22Rv1 (cell line): ENCODE measurements around the gene RNF183.

ENCODE experiments used
- H3K27ac ChIP-seq: fragments of 450-650 bp; 2 replicates; pipeline ENCODE4 v1.5.1; 2017
- ZFX ChIP-seq: fragments of 450-650 bp; IDR thresholded peaks from 2 replicates; pipeline ENCODE4 v1.6.1; 2017; ENCODE audit warnings: antibody characterized with exemption, borderline replicate concordance
- TF ChIP-seq, protein P1 (sequence below): fragments of 450-650 bp; IDR thresholded peaks from 2 replicates; pipeline ENCODE4 v1.5.1; 2017; ENCODE audit warnings: mild to moderate bottlenecking

Gene RNF183

DNA sequence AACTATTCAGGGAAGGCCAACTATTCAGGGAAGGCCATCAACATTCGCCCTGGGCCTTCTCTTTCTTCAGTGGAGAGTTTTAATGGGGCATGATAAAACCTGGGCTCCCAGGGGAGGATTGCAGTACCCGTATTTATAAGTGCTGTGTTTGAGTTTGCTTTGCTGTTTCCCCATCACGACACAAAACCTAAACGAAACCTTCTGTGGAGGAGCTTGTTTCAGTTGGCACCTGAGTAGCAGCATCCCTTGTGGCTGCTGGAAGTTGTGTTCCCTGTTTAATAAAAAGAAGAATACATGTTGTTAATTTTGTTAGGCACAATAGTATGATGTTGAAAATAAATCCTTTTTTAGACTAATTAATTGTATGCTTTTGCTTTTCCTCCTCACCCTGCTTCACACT, 28.6 kb upstream of the RNF183 start:
- H3K27ac ChIP-seq: no peak overlapping the region
- no peak for TF ChIP-seq ZFX
- TF ChIP-seq, protein P1, sequence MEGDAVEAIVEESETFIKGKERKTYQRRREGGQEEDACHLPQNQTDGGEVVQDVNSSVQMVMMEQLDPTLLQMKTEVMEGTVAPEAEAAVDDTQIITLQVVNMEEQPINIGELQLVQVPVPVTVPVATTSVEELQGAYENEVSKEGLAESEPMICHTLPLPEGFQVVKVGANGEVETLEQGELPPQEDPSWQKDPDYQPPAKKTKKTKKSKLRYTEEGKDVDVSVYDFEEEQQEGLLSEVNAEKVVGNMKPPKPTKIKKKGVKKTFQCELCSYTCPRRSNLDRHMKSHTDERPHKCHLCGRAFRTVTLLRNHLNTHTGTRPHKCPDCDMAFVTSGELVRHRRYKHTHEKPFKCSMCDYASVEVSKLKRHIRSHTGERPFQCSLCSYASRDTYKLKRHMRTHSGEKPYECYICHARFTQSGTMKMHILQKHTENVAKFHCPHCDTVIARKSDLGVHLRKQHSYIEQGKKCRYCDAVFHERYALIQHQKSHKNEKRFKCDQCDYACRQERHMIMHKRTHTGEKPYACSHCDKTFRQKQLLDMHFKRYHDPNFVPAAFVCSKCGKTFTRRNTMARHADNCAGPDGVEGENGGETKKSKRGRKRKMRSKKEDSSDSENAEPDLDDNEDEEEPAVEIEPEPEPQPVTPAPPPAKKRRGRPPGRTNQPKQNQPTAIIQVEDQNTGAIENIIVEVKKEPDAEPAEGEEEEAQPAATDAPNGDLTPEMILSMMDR: no peak

DNA sequence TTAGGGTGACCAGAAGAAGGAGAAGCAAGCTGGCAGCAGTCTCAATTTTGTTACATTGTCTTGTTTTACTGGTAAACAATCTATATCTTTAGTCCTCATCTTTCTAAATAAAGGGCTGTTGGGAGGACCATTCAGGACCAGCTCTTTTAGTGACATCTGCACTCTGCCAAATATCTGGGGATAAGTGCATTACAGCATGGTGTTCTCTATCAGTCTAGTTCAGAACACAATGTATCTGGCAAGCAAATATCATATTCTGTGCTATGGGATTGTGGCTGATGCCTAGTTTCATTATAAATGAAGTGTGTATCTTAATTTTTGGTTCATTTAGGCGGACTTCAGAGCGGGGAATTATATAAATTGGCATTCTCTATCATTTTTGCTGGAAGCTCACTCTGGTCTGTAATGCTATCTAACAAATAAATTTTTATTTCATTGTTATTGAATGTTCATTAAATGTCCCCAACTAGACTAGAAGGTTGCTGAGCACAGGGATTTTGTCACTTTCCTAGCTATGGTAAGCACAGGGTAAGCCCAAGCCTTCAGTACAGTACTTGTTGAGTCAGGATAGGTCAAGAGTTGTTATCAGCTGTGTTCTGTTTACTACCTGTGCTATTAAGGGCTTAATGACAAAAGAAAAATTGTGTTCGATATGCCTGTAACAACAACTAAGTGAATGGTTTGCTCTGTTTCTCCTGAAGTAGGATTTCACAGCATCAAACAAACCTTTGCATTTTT, 25.0 kb upstream of the RNF183 start:
- no peak overlapping the region for H3K27ac ChIP-seq
- TF ChIP-seq ZFX: no peak

DNA sequence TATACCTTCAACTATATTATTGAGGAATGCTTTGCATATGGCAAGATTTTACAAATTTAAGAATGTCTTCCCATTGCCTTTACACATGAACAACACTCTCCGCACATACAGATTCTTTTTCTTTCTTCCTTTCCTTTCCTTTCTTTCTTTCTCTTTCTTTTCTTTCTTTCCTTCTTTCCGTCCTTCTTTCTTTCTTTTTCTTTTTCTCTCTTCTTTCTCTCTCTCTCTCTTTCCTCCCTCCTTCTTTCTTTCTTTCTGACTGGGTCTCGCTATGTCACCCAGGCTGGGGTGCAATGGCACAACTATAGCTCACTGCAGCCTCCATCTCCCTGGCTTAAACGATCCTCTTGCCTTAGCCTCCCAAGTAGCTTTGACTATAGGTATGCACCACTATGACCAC, 23.1 kb upstream of the RNF183 start:
- no peak overlapping the region for H3K27ac ChIP-seq
- no peak for TF ChIP-seq ZFX
- TF ChIP-seq, protein P1: no peak

DNA sequence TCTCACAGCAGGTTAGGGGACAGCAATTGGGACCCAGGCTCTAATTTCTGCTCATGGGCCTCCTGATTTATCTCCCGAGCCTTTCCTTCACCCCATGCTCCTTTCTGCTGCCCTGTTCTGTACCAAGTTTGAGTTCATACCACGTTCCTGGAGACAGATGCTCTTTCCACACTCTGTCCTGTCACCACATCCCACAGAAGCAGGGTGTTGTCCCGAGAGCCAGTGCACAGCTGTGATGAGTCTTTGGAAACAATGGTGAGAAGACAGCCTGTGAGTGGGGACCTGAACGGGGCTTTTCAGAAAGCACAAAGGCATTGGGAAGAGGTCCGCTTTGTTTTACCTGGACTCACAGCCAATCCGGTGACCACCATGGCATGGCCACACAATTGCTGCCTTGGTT, 19.5 kb upstream of the RNF183 start:
- no peak overlapping the region for H3K27ac ChIP-seq
- TF ChIP-seq ZFX: no peak

DNA sequence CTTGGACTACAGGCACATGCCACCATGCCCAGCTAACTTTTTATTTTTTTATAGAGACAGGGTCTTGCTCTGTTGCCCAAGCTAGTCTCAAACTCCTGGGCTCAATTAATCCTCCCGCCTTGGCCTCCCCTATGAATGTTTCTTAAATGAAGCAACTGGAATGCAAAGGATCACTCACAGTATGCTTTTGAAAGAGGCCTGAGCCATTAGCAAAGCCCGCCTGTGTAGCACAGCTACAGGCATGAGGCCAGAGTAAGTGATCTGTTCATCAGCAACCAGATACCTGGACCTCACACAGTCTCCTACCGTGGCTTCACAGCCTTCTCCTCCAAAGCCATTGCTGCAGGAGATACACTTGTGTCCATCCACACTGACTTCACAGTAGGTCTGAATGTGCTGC, 16.9 kb upstream of the RNF183 start:
- H3K27ac ChIP-seq: no peak overlapping the region
- no peak for TF ChIP-seq ZFX
- TF ChIP-seq, protein P1: no peak

DNA sequence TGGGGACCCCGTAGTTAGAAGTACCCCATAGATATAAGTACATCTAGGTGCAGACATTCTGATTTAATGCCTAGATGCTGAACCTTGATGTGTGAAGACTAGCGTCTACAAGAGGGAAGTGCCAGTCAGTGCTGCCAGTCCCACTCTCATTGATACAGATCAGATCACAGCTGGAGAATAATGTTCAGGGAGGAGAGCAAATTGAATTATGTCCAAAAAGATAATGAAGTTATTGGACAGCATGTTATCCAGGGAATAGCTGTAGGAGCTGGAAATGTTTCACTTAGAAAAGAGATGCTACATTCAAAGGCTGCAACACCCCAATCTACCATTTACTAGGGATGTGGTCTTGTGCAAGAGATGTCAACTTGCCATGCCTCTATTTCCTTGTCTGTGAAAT, 15.9 kb upstream of the RNF183 start:
- TF ChIP-seq ZFX: no peak
- TF ChIP-seq, protein P1: no peak
- H3K27ac ChIP-seq: no peak overlapping the region

DNA sequence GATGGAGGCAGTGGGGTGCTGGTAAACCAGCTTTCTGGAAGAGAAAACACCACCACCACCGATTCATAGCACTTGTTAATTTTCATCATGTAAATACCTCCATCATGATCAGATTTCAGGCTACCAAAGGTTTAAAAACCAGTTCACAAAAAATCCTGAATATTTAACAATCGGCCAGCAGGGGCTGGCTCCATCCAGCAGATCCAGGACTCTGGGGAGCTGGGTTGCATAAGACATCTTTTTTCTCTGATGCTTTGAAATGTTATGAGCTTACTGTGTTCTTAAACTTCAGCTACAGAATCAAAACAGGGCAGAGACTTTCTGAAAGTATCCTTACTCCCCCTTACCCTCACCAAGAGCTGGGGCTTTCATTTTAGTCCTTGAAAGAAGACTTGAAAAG, 14.6 kb upstream of the RNF183 start:
- no peak overlapping the region for H3K27ac ChIP-seq
- TF ChIP-seq, protein P1: no peak
- TF ChIP-seq ZFX: no peak

DNA sequence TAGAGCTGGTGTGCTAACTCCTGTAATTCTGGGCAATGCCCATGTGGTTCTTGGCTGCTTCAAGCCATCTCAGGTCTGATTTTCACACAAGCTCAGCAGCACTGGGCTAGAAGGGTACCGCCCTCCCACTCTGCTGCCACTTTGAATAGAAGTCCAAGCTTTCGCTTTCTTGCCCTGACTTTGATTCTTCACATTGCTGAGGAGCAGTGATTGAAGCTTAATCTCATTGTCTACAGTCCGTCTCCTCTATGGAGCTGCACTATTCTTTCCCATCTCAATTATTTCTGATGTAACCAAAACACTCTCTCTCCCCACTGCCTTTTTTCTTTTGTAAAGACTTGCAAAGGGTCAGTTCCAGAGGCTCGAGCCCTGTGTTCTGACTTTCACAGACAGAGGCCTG, 12.9 kb upstream of the RNF183 start:
- H3K27ac ChIP-seq: no peak overlapping the region
- no peak for TF ChIP-seq ZFX
- TF ChIP-seq, protein P1: no peak
